H1 (cell line): ENCODE results near the gene DCLRE1B. TPM values are rescaled to one million over a fixed set of nuclear protein-coding genes. Genes with fewer than 3 reads are reported as not detected.

ENCODE experiments used
- ASH2L ChIP-seq: fragments of 200-600, 300-600 bp; sonication (generic); IDR thresholded peaks from one replicate; pipeline ENCODE4 v1.7.1; 2017; ENCODE audit warnings: low read length
- CBX5 ChIP-seq: fragments of 300-800, 300-1000 bp; sonication (generic); IDR thresholded peaks from 2 replicates; pipeline ENCODE4 v1.7.1; 2016; ENCODE audit warnings: antibody characterized with exemption, low read length, low read depth
- CTBP2 ChIP-seq: IDR thresholded peaks from 2 replicates; pipeline ENCODE4 v1.7.0; 2011; ENCODE audit warnings: borderline replicate concordance, mild to moderate bottlenecking, moderate library complexity, mixed read lengths, low read length; ENCODE audit not compliant: insufficient read depth, insufficient read length
- EP300 ChIP-seq, 2 experiments: IDR thresholded peaks; 1 replicate in 1 of 2; 2 replicates in 1 of 2; pipeline ENCODE4 v1.6.1; 2011 to 2012; ENCODE audit warnings: low read depth in 2 of 2, low read length in 2 of 2, mild to moderate bottlenecking in 2 of 2, borderline replicate concordance in 1 of 2, inconsistent platforms in 1 of 2, moderate library complexity in 1 of 2
- EZH2 ChIP-seq: fragments of 200-600 bp; sonication (generic); IDR thresholded peaks from 2 replicates; pipeline ENCODE4 v1.7.1; 2012; ENCODE audit warnings: low read depth, mild to moderate bottlenecking, moderate library complexity, low read length, inconsistent platforms; ENCODE audit not compliant: severe bottlenecking
- GTF2F1 ChIP-seq: IDR thresholded peaks from 2 replicates; pipeline ENCODE4 v1.6.1; 2012; ENCODE audit warnings: low read depth, low read length, improper control_type of control experiment, borderline replicate concordance
- HDAC2 ChIP-seq, 2 experiments: fragments of 300-600 bp in 1 of 2; sonication (generic) in 1 of 2; IDR thresholded peaks; 2 replicates each; pipeline ENCODE4 v1.6.1; 2011 to 2012; ENCODE audit warnings: low read depth in 2 of 2, low read length in 2 of 2, mild to moderate bottlenecking in 2 of 2, moderate library complexity in 2 of 2, borderline replicate concordance in 1 of 2, inconsistent platforms in 1 of 2
- NRF1 ChIP-seq: IDR thresholded peaks from 2 replicates; pipeline ENCODE4 v1.6.1; 2011; ENCODE audit warnings: mild to moderate bottlenecking, low read depth, low read length, improper control_type of control experiment
- PHF8 ChIP-seq: fragments of 200-600 bp; sonication (generic); conservative IDR thresholded peaks from 2 replicates; pipeline ENCODE4 v1.7.1; 2012; ENCODE audit warnings: low read depth, mild to moderate bottlenecking, inconsistent platforms, low read length, moderate library complexity
- POLR2AphosphoS5 ChIP-seq: IDR thresholded peaks from 2 replicates; pipeline ENCODE4 v1.6.1; 2011; ENCODE audit warnings: low read depth, low read length
- POU5F1 ChIP-seq: IDR thresholded peaks from 2 replicates; pipeline ENCODE4 v1.6.1; 2011; ENCODE audit warnings: low read depth, mild to moderate bottlenecking, low read length, moderate library complexity
- RBBP5 ChIP-seq: IDR thresholded peaks from 2 replicates; pipeline ENCODE4 v1.7.1; 2012; ENCODE audit warnings: low read depth, mild to moderate bottlenecking, inconsistent platforms, low read length, moderate library complexity, borderline replicate concordance
- RNF2 ChIP-seq: fragments of 200-900, 300-1000 bp; sonication (generic); IDR thresholded peaks from 2 replicates; pipeline ENCODE4 v1.7.1; 2016; ENCODE audit warnings: borderline replicate concordance, low read depth, mild to moderate bottlenecking, antibody characterized with exemption, low read length; ENCODE audit not compliant: poor library complexity, severe bottlenecking; ENCODE audit errors: missing control alignments
- RXRA ChIP-seq: IDR thresholded peaks from 2 replicates; pipeline ENCODE4 v1.6.1; 2011; ENCODE audit warnings: low read depth, mild to moderate bottlenecking, low read length, moderate library complexity; ENCODE audit not compliant: insufficient read depth
- SP2 ChIP-seq: IDR thresholded peaks from 2 replicates; pipeline ENCODE4 v1.6.1; 2012; ENCODE audit warnings: mild to moderate bottlenecking, low read length, inconsistent platforms
- SP4 ChIP-seq: IDR thresholded peaks from 2 replicates; pipeline ENCODE4 v1.6.1; 2012; ENCODE audit warnings: low read length, inconsistent platforms
- TAF1 ChIP-seq: IDR thresholded peaks from 2 replicates; pipeline ENCODE4 v1.6.1; 2011; ENCODE audit warnings: mild to moderate bottlenecking, low read depth, low read length
- TBP ChIP-seq: IDR thresholded peaks from 2 replicates; pipeline ENCODE4 v1.6.1; 2011; ENCODE audit warnings: low read depth, low read length, improper control_type of control experiment
- ZNF274 ChIP-seq: IDR thresholded peaks from 2 replicates; pipeline ENCODE4 v1.7.0; 2012; ENCODE audit warnings: low read length, borderline replicate concordance; ENCODE audit errors: extremely low read depth
- polyA plus RNA-seq, 7 experiments: library from polyadenylated mRNA; depleted of rRNA in 3 of 7; stranded (reverse) in 5 of 7; unstranded in 2 of 7; fragments of >200 nt in 5 of 7; fragments of 200-250 nt in 2 of 7; gene quantifications; 1 replicate in 5 of 7; 2 replicates in 1 of 7; 4 replicates in 1 of 7; pipeline versions ENCODE4 v1.2.1 to v1.2.3, GENCODE V29; 2011 to 2013; ENCODE audit warnings: missing spikeins in 2 of 7, mixed read lengths in 2 of 7
- total RNA-seq: library from RNA; stranded (reverse); fragmentation: NEBNext Ultra II Directional; extraction: Animal tissue kit (Norgen Biotek cat#: 25700); gene quantifications from 2 replicates; pipeline ENCODE4 v1.2.1, GENCODE V29; 2021
- TF ChIP-seq, protein P1 (sequence below): IDR thresholded peaks from 2 replicates; pipeline ENCODE4 v1.6.1; 2012; ENCODE audit warnings: inconsistent platforms
- TF ChIP-seq, protein P2 (sequence below): IDR thresholded peaks from 2 replicates; pipeline ENCODE4 v1.6.1; 2011; ENCODE audit warnings: low read length, improper control_type of control experiment

Gene DCLRE1B
- total and polyA plus RNA-seq, 2 of the 8 experiments (the other 6 are each of a cell fraction or from before 2014, with no cell fraction given), result 5.5 to 11.0 TPM

DNA sequence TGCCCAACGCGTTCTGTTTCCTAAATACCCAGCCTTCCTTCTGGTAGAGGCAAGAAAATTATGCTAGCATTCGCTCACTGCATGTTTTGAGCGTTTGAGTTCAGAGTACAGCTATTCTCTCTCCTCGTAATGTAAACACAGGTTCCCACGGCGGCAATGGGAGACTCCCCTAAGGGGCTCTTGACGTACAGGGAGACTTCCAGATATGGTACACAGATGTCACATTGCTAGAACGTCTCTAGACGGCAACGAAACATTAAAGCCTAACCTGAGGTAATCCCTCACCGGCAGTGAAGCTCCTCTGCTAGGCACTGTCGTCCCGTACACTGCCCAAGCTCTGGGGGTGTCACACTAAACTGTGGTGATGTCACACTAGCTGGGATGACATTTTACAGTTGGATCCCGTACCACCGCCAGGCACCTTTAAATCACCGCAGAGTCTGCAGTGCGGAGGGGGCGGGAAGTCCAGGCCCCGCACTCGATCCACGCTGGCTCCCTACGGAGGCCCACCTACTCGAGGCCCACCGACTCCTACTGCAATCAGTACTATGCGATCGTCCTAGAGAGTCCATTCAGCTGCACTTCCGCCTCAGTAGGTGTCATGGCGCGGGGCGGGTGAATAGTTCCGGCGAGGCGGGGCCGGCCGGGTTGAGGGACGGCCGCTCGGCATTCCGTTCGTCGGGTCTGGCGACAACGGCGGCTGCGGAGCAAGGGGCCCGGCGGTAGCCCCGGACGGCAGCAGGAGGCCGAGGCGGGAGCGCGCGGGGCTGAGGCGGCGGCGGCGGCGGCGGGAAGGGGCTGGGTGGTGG is 24.0 kb downstream of the DCLRE1B start, which contains the start of gene HIPK1 (continued):
- TF ChIP-seq TAF1, result no peak; the same call in none of the 2 replicates
- peak; percentile 82; the same call in 1 of the 2 replicates for TF ChIP-seq RBBP5
- no peak for TF ChIP-seq ZNF274
- TF ChIP-seq, protein P1, sequence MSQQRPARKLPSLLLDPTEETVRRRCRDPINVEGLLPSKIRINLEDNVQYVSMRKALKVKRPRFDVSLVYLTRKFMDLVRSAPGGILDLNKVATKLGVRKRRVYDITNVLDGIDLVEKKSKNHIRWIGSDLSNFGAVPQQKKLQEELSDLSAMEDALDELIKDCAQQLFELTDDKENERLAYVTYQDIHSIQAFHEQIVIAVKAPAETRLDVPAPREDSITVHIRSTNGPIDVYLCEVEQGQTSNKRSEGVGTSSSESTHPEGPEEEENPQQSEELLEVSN, result no peak
- TF ChIP-seq HDAC2 (IDR thresholded peaks at IDR 0.05; ENCODE audit: borderline replicate concordance in 1 of 2, low read depth in 2 of 2, low read length in 2 of 2), result peak; percentile 68 to 96; a peak in 3 of 4 replicates
- TF ChIP-seq SP2, result peak; percentile 90
- TF ChIP-seq RNF2, result no peak
- no peak for TF ChIP-seq GTF2F1
- TF ChIP-seq, protein P2, sequence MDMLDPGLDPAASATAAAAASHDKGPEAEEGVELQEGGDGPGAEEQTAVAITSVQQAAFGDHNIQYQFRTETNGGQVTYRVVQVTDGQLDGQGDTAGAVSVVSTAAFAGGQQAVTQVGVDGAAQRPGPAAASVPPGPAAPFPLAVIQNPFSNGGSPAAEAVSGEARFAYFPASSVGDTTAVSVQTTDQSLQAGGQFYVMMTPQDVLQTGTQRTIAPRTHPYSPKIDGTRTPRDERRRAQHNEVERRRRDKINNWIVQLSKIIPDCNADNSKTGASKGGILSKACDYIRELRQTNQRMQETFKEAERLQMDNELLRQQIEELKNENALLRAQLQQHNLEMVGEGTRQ, result no peak
- TF ChIP-seq POU5F1, result peak; percentile 26; the same call in 1 of the 2 replicates
- TF ChIP-seq NRF1, result no peak
- peak; percentile 46 for TF ChIP-seq PHF8
- TF ChIP-seq CBX5, result no peak
- no peak for TF ChIP-seq SP4
- peak; percentile 62; the same call in 1 of the 2 replicates for TF ChIP-seq TBP
- no peak for TF ChIP-seq RXRA
- TF ChIP-seq POLR2AphosphoS5, result no peak
- no peak for TF ChIP-seq EZH2
- peak; percentile 87 for TF ChIP-seq ASH2L
- no peak; a peak in 1 of 3 replicates for TF ChIP-seq EP300 (IDR thresholded peaks at IDR 0.05; ENCODE audit: borderline replicate concordance in 1 of 2, low read depth in 2 of 2, low read length in 2 of 2)
- TF ChIP-seq CTBP2, result no peak
